ENCODE data around the gene TOM1L2.

TOM1L2 gene

DNA sequence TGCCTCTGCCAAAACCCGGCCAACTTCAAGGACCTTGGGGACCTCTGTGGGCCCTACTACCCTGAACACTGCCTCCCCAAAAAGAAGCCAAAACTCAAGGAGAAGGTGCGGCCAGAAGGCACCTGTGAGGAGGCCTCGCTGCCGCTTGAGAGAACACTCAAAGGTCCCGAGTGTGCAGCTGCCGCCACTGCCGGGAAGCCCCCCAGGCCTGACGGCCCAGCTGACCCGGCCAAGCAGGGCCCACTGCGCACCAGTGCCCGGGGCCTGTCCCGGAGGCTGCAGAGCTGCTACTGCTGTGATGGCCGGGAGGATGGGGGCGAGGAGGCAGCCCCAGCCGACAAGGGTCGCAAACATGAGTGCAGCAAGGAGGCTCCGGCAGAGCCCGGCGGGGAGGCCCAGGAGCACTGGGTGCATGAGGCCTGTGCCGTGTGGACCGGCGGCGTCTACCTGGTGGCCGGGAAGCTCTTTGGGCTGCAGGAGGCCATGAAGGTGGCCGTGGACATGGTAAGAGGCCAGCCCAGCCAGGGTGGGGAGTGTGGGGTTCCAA is 174.1 kb downstream of the TOM1L2 start:
- DNase-seq, result no peak

DNA sequence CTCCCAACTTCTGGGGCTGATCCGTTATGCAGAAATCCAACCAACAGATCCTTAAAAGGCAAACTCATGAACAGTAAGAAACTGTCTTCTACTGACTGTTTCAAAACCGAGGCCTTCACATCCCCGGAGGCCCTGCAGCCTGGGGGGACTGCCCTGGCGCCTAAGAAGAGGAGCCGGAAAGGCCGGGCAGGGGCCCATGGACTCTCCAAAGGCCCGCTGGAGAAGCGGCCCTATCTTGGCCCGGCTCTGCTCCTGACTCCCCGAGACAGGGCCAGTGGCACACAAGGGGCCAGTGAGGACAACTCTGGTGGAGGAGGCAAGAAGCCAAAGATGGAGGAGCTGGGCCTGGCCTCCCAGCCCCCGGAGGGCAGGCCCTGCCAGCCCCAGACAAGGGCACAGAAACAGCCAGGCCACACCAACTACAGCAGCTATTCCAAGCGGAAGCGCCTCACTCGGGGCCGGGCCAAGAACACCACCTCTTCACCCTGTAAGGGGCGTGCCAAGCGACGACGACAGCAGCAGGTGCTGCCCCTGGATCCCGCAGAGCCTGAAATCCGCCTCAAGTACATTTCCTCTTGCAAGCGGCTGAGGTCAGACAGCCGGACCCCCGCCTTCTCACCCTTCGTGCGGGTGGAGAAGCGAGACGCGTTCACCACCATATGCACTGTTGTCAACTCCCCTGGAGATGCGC is 174.9 kb downstream of the TOM1L2 start:
- DNase-seq, result no peak

DNA sequence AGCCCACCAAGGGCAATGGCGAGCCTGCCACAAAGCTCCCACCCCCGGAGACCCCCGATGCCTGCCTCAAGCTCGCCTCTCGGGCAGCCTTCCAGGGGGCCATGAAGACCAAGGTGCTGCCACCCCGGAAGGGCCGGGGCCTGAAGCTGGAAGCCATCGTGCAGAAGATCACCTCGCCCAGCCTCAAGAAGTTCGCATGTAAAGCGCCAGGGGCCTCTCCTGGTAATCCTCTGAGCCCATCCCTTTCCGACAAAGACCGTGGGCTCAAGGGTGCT is 175.5 kb downstream of the TOM1L2 start:
- DNase-seq, result no peak

DNA sequence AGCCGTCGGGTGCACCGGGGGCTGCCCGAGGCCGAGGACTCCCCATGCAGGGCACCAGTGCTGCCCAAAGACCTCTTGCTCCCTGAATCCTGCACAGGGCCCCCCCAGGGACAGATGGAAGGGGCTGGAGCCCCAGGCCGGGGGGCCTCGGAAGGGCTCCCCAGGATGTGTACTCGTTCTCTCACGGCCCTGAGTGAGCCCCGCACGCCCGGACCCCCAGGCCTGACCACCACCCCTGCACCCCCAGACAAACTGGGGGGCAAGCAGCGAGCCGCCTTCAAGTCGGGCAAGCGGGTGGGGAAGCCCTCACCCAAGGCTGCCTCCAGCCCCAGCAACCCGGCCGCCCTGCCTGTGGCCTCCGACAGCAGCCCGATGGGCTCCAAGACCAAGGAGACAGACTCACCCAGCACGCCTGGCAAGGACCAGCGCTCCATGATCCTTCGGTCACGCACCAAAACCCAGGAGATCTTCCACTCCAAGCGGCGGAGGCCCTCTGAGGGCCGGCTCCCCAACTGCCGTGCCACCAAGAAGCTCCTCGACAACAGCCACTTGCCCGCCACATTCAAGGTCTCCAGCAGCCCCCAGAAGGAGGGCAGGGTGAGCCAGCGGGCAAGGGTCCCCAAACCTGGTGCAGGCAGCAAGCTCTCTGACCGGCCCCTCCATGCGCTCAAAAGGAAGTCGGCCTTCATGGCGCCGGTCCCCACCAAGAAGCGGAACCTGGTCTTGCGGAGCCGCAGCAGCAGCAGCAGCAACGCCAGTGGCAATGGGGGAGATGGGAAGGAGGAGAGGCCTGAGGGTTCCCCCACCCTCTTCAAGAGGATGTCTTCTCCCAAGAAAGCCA is 176.0 kb downstream of the TOM1L2 start:
- no peak for DNase-seq

DNA sequence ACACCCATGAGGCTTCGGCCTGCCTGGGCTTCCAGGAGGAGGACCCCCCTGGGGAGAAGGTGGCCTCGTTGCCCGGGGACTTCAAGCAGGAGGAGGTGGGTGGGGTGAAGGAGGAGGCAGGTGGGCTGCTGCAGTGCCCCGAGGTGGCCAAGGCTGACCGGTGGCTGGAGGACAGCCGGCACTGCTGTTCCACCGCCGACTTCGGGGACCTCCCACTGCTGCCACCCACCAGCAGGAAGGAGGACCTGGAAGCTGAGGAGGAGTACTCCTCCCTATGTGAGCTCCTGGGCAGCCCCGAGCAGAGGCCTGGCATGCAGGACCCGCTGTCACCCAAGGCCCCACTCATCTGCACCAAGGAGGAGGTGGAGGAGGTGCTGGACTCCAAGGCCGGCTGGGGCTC is 176.9 kb downstream of the TOM1L2 start:
- no peak for DNase-seq

DNA sequence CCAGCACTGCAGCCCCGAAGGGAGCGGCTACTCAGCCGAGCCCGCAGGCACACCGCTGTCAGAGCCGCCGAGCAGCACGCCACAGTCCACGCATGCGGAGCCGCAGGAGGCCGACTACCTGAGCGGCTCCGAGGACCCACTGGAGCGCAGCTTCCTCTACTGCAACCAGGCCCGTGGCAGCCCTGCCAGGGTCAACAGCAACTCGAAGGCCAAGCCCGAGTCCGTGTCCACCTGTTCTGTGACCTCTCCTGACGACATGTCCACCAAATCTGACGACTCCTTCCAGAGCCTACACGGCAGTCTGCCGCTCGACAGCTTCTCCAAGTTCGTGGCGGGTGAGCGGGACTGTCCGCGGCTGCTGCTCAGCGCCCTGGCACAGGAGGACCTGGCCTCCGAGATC is 177.8 kb downstream of the TOM1L2 start:
- no peak for DNase-seq

Measured in activated CD4-positive, alpha-beta T cell treated with anti-CD3 and anti-CD28 coated beads, Interleukin-2, Interleukin-6, amounts not matched to agents 100 ng/mL and 50 ng/mL, durations not matched to agents 16 hours and 8 hours (primary cell).